ENCODE results near the gene THOC6.

THOC6 gene

GRCh38 chr16:3004781-3005284, 19.0 kb upstream of the THOC6 start:
- no peak overlapping the region for H3K9ac ChIP-seq (ENCODE audit: low read length)
- H3K79me2 ChIP-seq (ENCODE audit: low read length), result no peaks in the 10 kb centered on the region
- no peaks in the 10 kb centered on the region for H3K9me3 ChIP-seq (replicated peaks; ENCODE audit: insufficient read depth, low read length)
- peaks cover 3% of the 10 kb centered on the region; the same call in 1 of the 2 replicates for H3F3A ChIP-seq (ENCODE audit: insufficient read depth, low read length)
- H3K27me3 ChIP-seq (replicated peaks; ENCODE audit: insufficient read depth, low read length), result peaks cover 54% of the 10 kb centered on the region
- H3K9me2 ChIP-seq (replicated peaks; ENCODE audit: insufficient read depth, low read length), result no peaks in the 10 kb centered on the region
- DNase-seq, result no peak
- H3K4me2 ChIP-seq (ENCODE audit: low read depth, low read length), result peak overlapping the region; percentile 87
- H3K4me1 ChIP-seq (ENCODE audit: low read length), result peaks cover 11% of the 10 kb centered on the region
- peak overlapping the region; percentile 51 for H3K4me3 ChIP-seq (ENCODE audit: low read length)
- peak overlapping the region; percentile 50 for H2AFZ ChIP-seq (ENCODE audit: low read length)
- H3K27ac ChIP-seq (ENCODE audit: low read length), result no peak overlapping the region
- H3K36me3 ChIP-seq (replicated peaks; ENCODE audit: insufficient read depth, low read length), result no peaks in the 10 kb centered on the region
- TF ChIP-seq CTCF (IDR thresholded peaks at IDR 0.05; ENCODE audit: low read length) (no peak), EZH2 (optimal IDR thresholded peaks at IDR 0.05; ENCODE audit: low read depth, low read length) (no peak), EZH2phosphoT487 (IDR thresholded peaks at IDR 0.05; ENCODE audit: low read length) (no peak)
- H4K20me1 ChIP-seq (ENCODE audit: insufficient read depth, low read length), result no peaks in the 10 kb centered on the region

- H3K9me3 ChIP-seq (replicated peaks; ENCODE audit: insufficient read depth, low read length), result no peaks in the 10 kb centered on the region
- H3K9me2 ChIP-seq (replicated peaks; ENCODE audit: insufficient read depth, low read length), result no peaks in the 10 kb centered on the region
- no peak overlapping the region for H3K4me3 ChIP-seq (ENCODE audit: low read length)
- no peak for DNase-seq
- H3K79me2 ChIP-seq (ENCODE audit: low read length), result no peaks in the 10 kb centered on the region
- H3K36me3 ChIP-seq (replicated peaks; ENCODE audit: insufficient read depth, low read length), result no peaks in the 10 kb centered on the region
- H3K9ac ChIP-seq (ENCODE audit: low read length), result no peak overlapping the region
- no peak overlapping the region for H3K4me2 ChIP-seq (ENCODE audit: low read depth, low read length)
- peaks cover 54% of the 10 kb centered on the region for H3K27me3 ChIP-seq (replicated peaks; ENCODE audit: insufficient read depth, low read length)
- H4K20me1 ChIP-seq (ENCODE audit: insufficient read depth, low read length), result no peaks in the 10 kb centered on the region
- no peak for TF ChIP-seq CTCF (IDR thresholded peaks at IDR 0.05; ENCODE audit: low read length)
- TF ChIP-seq EZH2phosphoT487 (IDR thresholded peaks at IDR 0.05; ENCODE audit: low read length), result no peak
- TF ChIP-seq EZH2 (optimal IDR thresholded peaks at IDR 0.05; ENCODE audit: low read depth, low read length), result no peak
- H3K27ac ChIP-seq (ENCODE audit: low read length), result no peak overlapping the region
- H2AFZ ChIP-seq (ENCODE audit: low read length), result no peak overlapping the region
- H3K4me1 ChIP-seq (ENCODE audit: low read length), result peaks cover 16% of the 10 kb centered on the region
- H3F3A ChIP-seq (ENCODE audit: insufficient read depth, low read length), result peaks cover 3% of the 10 kb centered on the region; the same call in 1 of the 2 replicates
These were observed 16.5 kb upstream of the THOC6 start for GRCh38 chr16:3007059-3007956.

- H3K4me2 ChIP-seq (ENCODE audit: low read depth, low read length), result no peak overlapping the region
- H3K36me3 ChIP-seq (replicated peaks; ENCODE audit: insufficient read depth, low read length), result no peaks in the 10 kb centered on the region
- no peak overlapping the region for H3K27ac ChIP-seq (ENCODE audit: low read length)
- peaks cover 17% of the 10 kb centered on the region for H3K4me1 ChIP-seq (ENCODE audit: low read length)
- no peak overlapping the region for H2AFZ ChIP-seq (ENCODE audit: low read length)
- no peak for TF ChIP-seq CTCF (IDR thresholded peaks at IDR 0.05; ENCODE audit: low read length)
- no peak for TF ChIP-seq EZH2 (optimal IDR thresholded peaks at IDR 0.05; ENCODE audit: low read depth, low read length)
- no peak for TF ChIP-seq EZH2phosphoT487 (IDR thresholded peaks at IDR 0.05; ENCODE audit: low read length)
- H3K9me3 ChIP-seq (replicated peaks; ENCODE audit: insufficient read depth, low read length), result no peaks in the 10 kb centered on the region
- no peak overlapping the region for H3K4me3 ChIP-seq (ENCODE audit: low read length)
- peaks cover 3% of the 10 kb centered on the region; the same call in 1 of the 2 replicates for H3F3A ChIP-seq (ENCODE audit: insufficient read depth, low read length)
- no peak for DNase-seq
- peaks cover 57% of the 10 kb centered on the region for H3K27me3 ChIP-seq (replicated peaks; ENCODE audit: insufficient read depth, low read length)
- no peak overlapping the region for H3K9ac ChIP-seq (ENCODE audit: low read length)
- no peaks in the 10 kb centered on the region for H3K9me2 ChIP-seq (replicated peaks; ENCODE audit: insufficient read depth, low read length)
- H3K79me2 ChIP-seq (ENCODE audit: low read length), result no peaks in the 10 kb centered on the region
- H4K20me1 ChIP-seq (ENCODE audit: insufficient read depth, low read length), result no peaks in the 10 kb centered on the region
These were observed 15.7 kb upstream of the THOC6 start for GRCh38 chr16:3007957-3008689.
